HG03064 (cell line): Measurements from ENCODE around the gene PDCD2L.
"Not testable (repeated sequence)": the region's sequence is repeated elsewhere in the genome, so short reads cannot be mapped to it uniquely, and the experiment has no call there.

Experiments used
- ATAC-seq: cut with Tn5 transposase; IDR thresholded peaks from one replicate; pipeline ENCODE4 v1.9.1; 2021; ENCODE audit warnings: low read depth; ENCODE audit not compliant: unreplicated experiment

PDCD2L gene

DNA sequence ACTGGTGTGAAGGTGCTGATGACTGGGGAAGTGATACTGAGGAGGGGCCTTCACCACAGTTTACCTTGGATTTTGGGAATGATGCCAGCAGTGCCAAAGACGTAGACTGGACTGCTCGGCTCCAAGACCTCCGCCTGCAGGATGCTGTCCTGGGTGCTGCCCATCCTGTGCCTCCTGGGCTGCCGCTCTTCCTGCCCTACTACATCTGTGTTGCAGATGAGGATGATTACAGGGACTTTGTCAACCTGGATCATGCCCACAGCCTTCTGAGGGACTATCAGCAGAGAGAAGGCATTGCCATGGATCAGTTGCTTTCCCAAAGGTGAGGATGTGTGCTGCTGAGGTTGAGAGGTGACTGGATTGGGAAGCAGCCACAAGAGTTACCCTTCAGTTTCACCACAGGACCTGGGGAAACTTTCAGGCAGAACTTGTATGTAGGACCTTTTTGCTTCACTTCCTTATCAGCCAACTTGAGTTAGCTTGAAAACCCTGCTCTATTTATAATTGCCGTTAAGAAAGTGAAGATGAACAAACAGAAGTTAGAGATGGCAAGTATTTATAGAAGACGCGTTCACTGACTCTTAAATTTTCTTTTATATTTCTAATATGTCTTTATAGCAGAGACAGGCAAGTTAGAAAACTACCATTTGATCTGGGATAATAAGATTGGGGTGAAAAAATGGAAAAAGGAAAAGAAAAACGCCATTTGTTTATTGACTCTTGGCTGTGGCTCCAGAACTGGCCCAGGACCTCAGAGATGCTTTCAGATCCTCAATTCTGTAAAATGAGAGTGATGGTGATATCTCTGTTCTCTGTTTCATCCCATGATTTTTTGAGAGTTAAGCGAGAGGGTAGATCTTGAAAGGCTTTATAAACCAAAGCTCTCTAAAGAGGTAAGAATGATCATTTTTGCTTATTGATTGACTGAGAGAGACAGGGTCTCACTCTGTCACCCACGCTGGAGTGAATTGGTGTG lies 5.3 kb downstream of the PDCD2L start:
- ATAC-seq: no peak

GRCh38 chr19:34411216-34411615 lies 7.0 kb downstream of the PDCD2L start:
- ATAC-seq: no peak

DNA sequence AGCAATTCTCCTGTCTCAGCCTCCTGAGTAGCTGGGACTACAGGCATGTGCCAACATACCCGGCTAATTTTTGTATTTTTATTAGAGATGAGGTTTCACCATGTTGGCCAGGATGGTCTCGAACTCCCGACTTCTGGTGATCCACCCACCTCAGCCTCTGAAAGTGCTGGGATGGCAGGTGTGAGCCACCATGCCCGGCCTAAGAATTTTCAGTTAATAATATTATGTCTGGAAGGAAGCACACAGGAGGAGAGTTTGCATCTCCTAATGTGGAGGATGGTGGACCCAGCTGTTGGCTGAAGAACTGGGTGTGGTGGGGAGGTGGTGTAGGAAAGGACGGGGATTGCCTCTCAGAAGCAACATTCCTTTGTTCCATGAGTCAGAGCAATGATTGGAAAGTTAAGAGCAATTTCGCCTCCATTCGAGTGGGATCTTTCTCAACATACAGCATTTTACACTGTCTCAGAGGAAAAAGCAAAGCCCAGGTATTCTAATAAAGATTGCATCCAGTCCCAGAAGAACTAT lies 11.9 kb downstream of the PDCD2L start:
- no peak for ATAC-seq

DNA sequence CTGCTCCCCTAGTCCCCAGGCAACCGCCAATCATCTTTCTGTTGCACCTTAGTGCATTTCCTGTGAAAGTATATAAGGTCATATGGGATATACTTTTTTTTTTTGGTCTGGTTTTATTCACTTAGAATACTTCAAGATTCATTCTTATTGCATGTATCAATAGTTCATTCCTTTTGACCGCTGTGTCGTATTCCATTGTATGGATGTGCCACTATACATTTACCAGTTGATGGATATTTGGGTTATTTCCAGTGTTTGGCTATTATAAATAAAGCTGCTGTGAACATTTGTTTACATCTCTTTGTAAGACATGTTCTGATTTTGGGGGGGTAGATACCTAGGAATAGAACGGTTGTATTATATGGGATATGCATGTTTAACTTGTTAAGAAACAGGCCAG lies 14.1 kb downstream of the PDCD2L start:
- ATAC-seq: no peak

DNA sequence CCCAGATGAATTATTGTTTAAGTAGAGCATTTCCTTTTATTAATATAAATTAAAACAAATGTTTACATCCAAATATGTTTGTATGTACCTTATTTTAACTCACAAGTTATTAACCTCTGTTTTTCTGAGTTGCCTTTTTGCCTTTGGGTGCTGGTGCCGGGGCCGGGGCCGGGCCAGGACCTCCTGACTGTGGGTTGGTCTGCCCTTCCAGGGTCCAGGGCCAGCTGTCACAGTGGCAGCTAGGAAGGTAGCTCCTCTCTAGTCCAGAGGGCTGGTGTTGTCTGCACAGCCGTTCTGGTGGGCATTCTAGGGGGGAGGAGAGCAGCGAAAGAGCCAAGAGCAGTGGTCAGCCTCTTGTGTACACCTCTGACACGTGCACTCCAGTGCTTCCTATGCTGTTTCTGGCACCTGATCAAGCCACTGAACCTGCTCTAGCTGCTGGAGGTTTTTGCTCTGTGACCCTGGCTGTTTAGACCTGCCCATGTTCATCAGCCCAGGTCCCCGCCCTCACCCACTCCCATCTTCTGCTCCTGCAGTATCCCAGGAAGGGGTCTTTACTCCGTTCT lies 22.0 kb downstream of the PDCD2L start:
- ATAC-seq: no peak

DNA sequence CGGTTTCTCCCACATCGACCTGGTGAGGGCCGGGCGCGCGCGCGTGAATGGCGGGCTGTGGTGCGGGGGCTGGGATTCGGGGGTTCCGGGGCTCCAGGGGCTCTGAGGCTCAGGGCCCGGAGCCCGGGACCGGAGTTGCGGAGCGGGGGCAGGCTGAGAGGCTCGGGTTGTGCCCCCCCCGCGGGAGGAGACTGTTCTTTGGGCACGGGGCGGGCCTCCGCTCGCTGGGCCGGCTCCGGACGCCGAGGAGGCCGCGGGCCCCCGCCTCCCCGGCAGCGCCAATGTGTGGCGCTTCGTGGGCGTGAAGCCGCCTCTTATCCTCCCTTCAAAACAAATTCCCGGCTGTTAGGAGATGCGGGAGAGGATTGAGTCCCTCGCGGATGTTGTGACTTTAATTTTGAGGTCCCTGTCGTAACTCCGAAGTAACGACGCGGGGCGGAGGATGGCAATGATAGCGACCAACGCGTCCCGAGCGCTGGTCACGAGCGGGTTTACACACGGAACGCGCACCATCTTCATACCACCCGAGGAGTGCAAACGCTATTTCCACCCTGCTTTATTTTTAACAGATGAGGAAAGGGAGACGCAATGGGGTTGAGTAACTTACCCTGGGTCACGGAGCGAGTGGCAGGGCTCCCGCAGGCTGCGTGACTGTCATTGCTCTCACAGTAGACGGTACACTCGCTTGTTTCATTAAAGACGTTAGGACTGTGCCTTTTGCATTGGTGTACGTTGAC lies 24.5 kb downstream of the PDCD2L start:
- ATAC-seq: peak; percentile 47

- ATAC-seq: no peak
Observed at GRCh38 chr19:34429553-34429952, 25.4 kb downstream of the PDCD2L start.

DNA sequence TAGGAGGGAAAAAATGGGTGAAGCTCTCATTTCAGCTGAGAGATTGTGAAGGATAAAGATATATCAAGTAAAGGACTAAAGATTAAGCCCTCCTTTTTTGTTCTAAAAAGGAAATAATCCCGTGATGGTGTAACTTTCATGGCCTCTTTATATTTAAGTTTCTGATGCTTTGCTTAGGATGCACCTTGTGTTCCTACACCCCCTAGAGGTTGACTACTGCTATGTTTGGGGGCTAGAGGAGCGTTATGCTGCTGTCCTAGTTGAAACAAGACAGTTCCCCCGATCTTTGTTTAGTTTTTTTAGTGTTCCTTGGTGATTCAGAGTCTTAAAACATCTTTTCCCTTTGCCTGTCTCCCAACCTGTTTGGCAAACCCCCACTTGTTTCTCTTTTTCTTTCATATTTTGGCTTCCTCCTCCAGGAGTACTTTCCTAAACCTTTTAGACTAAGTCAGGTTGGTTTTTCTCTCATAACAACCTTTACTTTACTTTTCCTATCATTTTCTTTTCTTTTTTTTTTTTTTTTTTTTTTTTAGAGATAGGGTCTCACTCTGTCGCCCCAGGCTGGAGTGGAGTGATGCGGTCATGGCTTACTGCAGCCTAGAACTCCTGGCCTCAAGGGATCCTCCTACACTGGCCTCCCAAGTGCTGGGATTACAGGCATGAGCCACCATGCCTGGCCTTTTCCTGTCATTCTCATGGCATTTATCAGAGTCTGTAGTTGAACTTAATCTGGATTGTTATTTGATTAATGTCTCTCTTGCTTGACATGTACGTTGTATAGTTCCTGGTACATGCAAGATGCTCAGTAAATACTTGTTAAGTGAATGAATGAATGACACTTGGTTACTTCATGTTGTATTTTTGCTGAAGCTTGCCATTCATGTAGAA lies 26.8 kb downstream of the PDCD2L start:
- peak; percentile 51 for ATAC-seq

DNA sequence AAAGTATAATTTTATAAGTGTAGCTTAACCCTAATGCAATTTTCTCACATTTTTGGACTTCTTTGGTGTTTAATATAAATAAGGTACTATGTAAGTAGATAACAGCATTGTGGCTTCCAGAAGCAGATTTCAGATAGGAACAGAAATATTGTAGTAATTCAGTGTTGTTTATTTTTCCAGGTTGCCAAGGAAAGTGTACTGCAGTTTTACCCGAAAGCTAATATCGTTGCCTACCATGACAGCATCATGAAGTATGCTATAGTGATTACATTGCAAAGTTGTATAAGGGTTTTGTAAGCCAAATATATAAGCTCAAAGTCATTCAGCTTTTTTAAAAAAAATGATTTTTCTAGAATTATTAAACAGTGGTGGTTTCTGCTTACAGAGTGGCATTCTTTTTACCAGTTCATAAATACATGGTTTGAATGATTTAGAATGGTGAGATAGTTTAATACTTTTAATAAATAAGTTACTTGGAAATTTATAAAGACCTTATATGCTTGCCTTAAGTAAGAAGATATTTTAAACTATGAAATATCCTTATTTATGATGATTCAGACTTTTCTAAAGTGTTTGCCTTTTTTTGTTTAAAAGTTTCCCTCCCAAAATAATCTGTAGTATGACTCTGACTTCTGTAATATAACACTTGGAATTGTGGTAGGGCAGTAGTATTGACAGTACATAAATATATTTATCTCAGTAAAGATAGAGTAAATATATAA lies 27.6 kb downstream of the PDCD2L start:
- ATAC-seq: no peak

DNA sequence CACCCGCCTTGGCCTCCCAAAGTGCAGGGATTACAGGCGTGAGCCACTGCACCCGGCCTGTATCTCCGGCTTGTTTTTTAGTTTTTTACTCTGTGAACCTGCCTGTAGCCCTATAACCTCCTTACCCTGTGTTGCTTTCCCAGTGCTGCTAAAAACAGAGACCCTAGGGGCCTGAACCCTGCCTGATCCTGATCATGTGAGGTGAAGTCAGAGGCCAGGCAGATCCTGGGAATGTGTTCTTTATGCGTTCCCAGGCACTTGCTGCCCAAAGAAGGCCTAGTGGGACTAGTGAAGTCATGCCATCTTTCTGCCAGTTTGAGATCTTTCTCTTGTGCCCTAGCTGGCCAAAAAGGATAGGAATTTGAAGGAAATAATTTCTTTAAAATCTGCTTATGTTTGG lies 28.6 kb downstream of the PDCD2L start:
- no peak for ATAC-seq

DNA sequence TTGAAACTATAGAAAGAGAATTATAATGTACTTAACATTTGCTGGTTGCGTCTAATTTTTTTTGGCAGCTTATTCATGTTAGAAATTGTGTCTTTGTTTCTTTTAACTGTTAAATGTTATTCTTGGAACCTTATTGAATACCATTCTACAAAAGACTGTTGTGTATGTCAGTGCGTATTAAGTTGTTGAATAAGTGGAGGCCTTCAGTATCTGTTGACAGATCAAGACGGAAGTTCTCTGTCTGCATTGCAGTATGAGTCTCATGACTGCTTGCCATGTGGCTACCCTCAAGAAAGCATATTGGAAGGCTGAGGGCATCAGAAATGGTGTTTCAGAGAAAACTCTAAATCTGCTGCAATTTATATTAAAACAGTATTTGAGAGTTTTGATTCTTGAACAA lies 32.5 kb downstream of the PDCD2L start:
- ATAC-seq: no peak

DNA sequence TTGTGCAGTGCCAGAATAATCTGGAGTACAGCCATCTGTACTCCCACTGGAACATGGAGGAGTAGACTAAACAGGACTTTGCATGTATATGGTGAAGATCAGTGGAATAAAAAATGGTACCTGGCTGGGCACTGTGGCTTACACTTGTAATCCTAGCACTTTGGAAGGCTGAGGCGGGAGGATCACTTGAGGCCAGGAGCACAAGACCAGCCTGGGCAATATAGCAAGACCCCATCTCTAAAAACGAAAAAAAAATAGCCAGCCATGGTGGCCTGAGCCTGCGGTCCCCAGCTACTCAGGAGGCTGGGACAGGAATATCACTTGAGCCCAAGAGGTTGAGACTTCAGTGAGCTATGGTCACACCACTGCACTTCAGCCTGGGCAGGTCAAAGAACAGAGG lies 44.0 kb downstream of the PDCD2L start:
- no peak for ATAC-seq

DNA sequence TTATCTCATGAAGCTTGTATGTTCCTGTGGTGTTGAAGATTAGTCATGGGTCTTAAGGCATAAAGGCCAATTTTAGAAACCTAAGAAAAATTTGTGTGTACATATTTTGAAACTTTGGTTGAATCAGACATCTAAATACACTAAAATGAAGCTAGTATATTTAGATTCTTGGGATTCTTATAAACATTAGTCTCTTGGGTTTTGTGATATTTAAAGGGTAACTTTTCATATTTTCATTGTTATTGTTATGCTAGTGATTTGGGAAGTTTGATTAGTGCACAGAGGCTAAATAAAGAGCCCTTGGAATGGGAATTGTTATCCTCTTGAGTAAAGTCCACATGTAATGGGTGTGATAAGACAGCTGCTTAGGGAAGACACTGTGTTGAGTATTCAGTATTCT lies 48.5 kb downstream of the PDCD2L start:
- no peak for ATAC-seq

DNA sequence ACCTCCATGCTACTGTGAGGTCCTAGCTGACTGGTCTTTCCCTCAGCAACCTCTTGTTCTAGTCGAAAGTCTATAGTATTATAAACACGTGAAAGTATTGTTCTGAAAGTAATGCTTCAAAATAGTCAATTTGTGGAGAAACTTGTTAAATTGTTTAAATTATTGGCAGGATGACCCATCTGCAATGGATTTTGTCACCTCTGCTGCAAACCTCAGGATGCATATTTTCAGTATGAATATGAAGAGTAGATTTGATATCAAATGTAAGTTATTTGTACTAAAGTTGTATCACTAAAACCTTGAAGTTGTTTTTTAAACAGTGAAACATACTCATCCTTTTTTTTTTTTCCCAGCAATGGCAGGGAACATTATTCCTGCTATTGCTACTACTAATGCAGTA lies 49.9 kb downstream of the PDCD2L start:
- no peak for ATAC-seq

- ATAC-seq: no peak
Observed at GRCh38 chr19:34454685-34455084, 50.5 kb downstream of the PDCD2L start.

DNA sequence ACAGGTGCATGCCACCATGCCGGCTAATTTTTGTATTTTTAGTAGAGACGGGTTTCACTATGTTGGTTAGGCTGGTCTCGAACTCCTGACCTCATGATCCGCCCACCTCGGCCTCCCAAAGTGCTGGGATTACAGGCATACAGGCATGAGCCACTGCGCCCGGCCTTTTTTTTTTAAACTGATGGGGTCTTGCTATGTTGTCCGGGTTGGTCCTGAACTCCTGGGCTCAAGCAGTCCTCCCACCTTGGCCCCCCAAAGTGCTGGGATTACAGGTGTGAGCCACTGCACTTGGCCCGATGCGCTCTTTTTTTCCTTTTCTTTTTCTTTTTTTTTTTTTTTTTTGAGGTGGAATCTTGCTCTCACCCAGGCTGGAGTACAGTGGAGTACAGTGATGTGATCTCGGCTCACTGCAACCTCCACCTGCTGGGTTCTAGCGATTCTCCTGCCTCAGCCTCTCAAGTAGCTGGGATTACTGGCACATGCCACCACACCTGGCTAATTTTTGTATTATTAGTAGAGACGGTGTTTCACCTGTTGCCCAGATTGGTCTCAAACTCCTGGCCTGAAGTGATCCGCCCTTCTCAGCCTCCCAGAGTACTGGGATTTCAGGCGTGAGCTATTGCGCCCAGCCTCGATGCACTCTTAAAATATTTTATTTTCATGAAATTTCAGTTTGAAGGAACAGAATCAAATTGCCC lies 51.7 kb downstream of the PDCD2L start:
- not testable (repeated sequence) for ATAC-seq

- ATAC-seq: no peak
Observed at GRCh38 chr19:34457446-34457845, 53.2 kb downstream of the PDCD2L start.

DNA sequence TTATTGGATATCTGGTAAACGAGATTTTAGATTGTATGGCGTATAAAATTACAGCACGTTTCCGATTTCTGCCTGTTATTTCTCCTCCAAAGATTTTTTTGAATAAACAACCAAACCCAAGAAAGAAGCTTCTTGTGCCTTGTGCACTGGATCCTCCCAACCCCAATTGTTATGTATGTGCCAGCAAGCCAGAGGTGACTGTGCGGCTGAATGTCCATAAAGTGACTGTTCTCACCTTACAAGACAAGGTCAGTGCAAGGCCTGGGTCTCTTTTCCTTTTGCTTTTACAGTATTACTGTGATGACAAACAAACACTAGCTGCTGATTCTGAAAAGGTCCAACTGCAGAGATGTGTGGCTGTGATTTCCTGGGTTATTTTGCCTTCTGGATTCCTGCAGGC lies 54.5 kb downstream of the PDCD2L start:
- ATAC-seq: no peak

GRCh38 chr19:34459614-34460013 lies 55.4 kb downstream of the PDCD2L start:
- ATAC-seq: no peak
